NCI-H2227 treated with DMSO at 0.1 percent for 48 hours (cell line): ENCODE data around the gene GRID2.
"Not testable (repeated sequence)": the region's sequence is repeated elsewhere in the genome, so short reads cannot be mapped to it uniquely, and the experiment has no call there.

Source experiments
- DNase-seq: peaks from one replicate; lab custom pipeline; 2025; lab: John Stamatoyannopoulos, UW

The GRID2 gene

GRCh38 chr4:93317561-93317960 lies 1013.8 kb downstream of the GRID2 start:
- DNase-seq: no peak

DNA sequence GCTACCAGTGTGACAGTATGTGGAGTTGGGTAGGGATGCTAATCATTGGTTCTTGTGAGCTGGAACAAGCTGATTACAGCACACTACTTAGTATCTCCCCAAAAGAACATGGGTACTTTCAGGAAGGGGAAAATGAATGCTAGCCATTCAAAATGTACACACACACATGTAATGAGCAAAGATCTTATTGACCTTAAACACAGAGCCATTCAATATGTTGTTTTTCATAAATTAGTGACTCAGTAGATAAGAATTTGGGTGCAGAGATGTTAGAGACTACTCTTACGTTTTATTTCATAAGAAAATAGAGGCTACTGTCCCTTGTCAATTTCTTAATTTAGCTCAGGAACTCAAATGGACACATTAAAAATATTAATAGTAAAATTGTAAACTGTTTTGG lies 1015.3 kb downstream of the GRID2 start:
- no peak for DNase-seq

DNA sequence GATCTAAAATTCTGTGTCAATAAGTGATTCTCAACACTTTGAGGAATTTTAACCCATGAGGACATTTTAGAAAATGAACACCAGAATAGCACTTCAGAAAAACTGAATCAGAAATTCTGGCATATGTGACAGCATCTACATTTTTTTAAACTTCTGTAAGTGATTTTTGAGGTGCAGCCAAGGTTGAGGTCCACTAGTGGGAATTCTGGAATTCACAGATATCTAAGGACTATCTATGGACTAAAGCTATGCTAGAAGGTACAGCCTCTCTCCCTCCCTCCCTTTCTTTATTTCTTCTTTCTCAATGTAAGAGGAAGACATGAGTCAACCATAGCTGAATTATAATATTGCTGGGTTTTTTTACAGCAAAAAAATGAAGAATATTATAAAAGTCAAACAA lies 1016.6 kb downstream of the GRID2 start:
- DNase-seq: no peak

DNA sequence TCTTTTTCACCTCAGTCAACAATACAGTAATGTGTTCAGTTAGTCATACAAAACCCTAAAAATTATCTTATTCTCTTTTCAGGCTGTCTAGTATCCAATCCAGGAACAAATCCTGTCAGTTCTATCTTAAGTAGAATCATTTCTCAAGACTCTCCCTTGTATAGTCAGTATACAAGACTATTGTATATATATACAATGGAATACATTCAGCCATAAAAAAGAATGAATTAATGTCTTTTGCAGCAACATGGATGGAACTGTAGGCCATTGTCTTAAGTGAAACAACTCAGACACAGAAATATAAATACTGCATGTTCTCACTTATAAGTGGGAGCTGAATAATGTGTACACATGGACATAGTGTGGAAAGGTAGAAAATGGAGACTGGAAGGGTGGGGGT lies 1023.6 kb downstream of the GRID2 start:
- DNase-seq: no peak

GRCh38 chr4:93334003-93334402 lies 1030.2 kb downstream of the GRID2 start:
- no peak for DNase-seq

DNA sequence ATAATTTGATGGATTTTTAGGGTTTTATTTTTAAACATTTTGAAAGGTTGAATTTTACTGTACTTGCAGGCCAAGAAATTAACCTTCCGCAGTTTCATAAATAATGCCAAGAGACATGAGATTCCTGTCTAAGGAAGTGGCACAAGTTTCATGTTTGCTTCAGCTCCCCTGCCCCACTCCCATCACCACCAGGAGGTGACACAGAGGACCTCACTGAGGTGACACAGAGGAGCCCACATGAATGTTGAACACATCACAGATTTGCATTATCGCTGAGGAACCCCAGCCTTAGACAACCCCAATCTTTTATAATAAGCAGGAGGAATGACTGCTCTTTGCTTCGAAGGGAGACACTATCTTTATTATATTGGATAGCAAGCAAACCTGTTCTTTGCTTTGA lies 1033.4 kb downstream of the GRID2 start:
- no peak for DNase-seq

DNA sequence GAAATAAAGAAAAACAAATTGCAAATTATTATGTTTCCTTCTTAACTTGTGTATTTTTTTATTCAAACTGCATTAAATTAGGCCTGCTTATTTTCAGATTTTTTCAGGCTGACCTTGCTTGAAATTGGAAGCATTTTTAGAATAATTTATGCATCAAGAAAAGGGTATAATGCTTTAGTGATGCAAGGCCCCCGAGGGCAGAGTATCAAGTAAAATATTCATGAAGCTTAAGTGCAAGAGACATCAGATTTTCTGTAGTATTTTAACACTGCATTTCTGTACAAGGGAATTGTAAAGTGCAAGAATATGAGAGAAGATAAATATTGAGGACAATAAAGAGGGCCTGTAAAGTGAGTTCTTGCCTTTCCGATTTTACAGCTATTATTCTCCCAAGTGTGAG lies 1039.0 kb downstream of the GRID2 start:
- no peak for DNase-seq

GRCh38 chr4:93346840-93347239 lies 1043.1 kb downstream of the GRID2 start:
- no peak for DNase-seq

- no peak for DNase-seq
Observed at GRCh38 chr4:93348896-93349295, 1045.1 kb downstream of the GRID2 start.

GRCh38 chr4:93351846-93352245 lies 1048.1 kb downstream of the GRID2 start:
- no peak for DNase-seq

DNA sequence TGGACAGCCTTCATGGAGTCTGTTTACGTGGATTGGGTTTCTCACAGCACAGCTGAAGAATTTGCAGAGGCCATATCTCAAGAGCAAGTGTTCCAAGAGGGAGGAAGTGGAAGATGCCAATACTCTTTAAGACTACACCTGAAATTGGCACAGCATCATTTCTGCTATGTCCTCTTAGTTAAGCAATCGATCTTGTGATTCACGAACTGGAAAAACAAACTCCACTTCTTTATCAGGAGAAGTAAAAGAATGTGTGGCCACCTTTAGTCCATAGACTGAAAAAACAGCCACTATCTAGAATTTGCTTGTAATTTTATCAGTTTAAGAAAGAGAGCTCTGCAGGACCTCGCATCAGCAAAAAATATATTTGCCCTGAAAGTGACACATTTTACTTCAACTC lies 1051.6 kb downstream of the GRID2 start:
- DNase-seq: no peak

DNA sequence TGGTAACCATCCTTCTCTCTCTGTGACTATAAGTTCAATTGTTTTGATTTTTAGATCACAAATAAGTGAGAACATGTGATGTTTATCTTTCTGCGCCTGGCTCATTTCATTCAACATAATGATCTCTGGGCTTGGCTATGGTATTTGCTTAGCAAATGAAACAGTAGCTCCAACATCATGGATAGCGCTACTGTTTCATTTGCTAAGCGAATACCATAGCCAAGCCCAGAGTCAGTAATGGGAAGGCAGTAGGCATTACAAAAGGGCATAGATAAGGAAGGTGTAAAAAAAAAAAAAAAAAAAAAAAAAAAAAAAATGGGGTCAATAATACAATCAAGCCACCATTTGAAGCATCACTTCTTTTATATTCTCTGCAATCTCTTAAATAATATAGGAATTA lies 1055.8 kb downstream of the GRID2 start:
- no peak for DNase-seq

GRCh38 chr4:93366169-93366755 lies 1062.5 kb downstream of the GRID2 start:
- DNase-seq: not testable (repeated sequence)

DNA sequence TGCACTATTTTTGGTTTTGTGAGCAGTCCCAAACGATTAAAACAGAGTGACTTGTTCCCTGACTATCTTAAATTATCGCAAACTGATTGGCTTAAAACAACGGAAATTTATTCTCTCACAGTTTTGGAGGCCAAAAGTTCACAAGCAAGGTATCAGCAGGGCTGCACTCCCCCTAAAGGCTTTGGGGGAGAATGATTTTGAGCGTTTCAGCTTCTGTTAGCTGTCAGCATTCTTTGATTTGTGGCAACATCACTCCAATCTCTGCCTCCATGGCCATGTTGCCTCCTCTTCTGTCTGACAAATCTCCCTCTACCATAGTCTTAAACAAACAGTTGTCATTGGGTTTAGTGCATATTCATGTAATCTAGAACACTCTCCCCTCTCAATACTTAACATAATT lies 1065.2 kb downstream of the GRID2 start:
- DNase-seq: no peak

GRCh38 chr4:93370256-93370655 lies 1066.5 kb downstream of the GRID2 start:
- no peak for DNase-seq

DNA sequence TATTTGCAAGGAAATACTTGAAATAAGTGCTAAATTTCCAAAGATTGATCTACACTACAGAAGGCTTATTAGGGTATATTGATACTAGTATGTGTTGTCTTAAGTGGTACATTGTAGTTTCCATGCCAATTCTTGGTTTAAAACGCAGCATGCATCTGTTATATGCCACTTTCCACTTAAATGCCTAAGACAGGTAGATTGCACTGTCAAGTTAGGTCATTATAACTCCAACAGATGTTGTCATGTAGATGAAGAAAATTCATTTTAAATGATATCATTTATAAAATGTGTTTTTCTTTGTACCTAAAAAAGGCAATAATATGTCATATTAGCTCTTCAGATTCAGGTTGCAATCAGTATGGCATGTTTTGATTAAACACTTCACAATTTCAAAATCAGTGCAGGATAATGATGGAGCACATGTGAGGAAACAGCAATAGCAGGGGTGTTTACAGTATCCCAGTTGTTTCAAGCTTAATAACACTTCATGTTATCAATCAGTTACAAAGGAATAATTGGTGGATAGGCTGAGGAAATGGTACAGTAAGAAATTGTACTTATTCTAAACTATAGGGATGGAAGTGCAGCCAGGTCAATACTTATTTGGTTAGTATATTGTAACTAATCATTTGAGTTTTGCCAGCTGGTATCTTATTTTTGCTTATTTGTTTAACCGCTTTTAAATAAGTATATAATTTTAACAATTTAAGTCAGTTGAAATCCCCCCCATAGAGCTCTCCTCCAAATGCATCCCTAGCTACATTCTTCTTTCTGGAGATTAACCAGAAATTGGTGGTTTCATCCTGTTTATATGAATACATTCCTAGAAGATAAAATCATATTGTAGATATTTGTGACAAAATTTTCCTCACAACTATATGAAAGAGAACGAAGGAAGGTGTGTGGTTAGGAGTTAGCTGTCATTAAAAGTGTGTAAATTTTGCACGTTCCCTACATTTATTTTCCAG lies 1070.4 kb downstream of the GRID2 start:
- no peak for DNase-seq

- DNase-seq: no peak
Observed at GRCh38 chr4:93384241-93384640, 1080.5 kb downstream of the GRID2 start.

DNA sequence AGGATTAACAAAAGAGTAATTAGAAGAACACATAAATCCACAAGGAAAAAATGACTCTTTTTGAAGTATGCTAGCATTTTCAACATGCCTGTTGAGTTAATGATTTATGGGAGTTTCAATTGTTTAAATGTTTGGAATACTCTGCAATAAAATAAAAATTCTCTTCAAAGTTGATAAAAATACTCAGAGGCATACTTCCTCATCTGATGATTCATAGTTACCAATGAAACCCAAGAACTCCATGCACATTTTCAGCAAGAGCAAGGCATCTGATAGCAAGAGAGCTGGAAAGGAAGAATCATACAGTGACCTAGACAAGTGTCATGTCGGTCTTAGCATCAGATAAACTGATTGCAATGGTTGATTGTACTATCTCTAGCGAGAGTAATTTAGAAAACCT lies 1081.1 kb downstream of the GRID2 start:
- no peak for DNase-seq

DNA sequence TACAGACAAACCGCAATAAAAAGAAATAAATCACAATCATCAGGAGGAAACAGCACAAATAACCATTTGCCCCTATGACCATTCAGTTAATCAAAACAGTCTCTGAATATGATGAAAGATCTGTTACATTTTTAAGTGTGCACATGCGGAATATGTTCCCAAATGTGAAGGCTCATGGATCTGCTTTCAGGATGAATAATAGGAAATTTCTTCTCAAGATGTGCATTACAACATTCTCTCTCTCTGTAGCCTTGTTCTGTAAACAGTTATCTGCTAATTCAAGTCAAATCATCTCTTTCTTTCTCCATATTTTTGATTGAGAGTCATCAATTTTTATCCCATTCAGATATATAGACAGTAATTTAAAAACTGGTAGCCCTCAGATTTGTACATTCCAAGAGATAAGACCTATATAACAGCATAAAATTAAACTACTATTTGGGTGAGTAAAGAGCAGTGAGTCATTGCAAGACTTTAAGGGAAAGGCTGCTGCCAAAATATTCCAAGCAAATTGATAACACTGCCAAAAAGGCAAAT lies 1090.8 kb downstream of the GRID2 start:
- DNase-seq: no peak

GRCh38 chr4:93396272-93396671 lies 1092.5 kb downstream of the GRID2 start:
- DNase-seq: no peak

- no peak for DNase-seq
Observed at GRCh38 chr4:93403571-93403970, 1099.8 kb downstream of the GRID2 start.

DNA sequence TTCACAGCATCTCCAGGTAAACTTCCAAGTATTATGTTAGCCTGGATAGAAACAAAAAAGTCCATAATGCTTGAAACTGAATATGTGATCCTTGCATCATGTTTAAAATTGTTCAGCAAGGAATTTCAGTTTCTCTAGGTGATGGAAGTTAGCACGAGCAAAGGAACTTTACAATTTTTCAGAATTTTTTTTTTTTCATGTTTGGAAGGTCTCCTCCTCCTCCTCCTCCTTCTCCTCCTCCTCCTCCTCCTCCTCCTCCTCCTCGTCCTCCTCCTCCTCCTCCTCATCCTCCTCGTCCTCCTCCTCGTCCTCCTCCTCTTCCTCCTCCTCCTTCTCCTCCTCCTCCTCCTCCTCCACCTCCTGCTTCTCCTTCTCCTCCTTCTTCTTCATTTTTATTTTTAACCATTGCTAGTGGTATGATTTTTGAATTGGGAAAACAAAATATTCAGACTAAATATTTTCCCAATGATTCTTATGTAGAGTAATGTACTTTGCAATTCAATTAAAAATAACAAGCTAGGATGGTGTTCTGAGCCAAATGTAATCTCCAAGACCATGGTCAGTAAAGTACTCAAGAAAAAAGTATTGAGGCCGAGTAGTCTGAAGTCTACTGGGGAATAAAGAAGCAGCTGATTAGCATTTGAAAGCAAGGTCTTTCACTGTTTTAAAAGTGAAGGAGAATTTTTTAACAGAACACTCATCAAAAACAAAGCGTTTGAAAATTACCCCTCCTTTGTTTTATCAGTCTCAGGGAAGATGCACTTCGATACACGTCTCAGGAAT lies 1103.9 kb downstream of the GRID2 start:
- no peak for DNase-seq

- no peak for DNase-seq
Observed at GRCh38 chr4:93409035-93409434, 1105.3 kb downstream of the GRID2 start.
